ENCODE results near the gene BAK1.

- no peak for TF ChIP-seq CTCF (IDR thresholded peaks at IDR 0.05)
- TF ChIP-seq POLR2A (IDR thresholded peaks at IDR 0.05): no peak
These were observed 29.5 kb upstream of the BAK1 start for GRCh38 chr6:33609528-33609927.

Data from esophagus squamous epithelium (tissue), 4 donors.